ENCODE results near the gene GPC2.
"Not testable (repeated sequence)": the region's sequence is repeated elsewhere in the genome, so short reads cannot be mapped to it uniquely, and the experiment has no call there.

GPC2 gene, protein sequence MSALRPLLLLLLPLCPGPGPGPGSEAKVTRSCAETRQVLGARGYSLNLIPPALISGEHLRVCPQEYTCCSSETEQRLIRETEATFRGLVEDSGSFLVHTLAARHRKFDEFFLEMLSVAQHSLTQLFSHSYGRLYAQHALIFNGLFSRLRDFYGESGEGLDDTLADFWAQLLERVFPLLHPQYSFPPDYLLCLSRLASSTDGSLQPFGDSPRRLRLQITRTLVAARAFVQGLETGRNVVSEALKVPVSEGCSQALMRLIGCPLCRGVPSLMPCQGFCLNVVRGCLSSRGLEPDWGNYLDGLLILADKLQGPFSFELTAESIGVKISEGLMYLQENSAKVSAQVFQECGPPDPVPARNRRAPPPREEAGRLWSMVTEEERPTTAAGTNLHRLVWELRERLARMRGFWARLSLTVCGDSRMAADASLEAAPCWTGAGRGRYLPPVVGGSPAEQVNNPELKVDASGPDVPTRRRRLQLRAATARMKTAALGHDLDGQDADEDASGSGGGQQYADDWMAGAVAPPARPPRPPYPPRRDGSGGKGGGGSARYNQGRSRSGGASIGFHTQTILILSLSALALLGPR

DNA sequence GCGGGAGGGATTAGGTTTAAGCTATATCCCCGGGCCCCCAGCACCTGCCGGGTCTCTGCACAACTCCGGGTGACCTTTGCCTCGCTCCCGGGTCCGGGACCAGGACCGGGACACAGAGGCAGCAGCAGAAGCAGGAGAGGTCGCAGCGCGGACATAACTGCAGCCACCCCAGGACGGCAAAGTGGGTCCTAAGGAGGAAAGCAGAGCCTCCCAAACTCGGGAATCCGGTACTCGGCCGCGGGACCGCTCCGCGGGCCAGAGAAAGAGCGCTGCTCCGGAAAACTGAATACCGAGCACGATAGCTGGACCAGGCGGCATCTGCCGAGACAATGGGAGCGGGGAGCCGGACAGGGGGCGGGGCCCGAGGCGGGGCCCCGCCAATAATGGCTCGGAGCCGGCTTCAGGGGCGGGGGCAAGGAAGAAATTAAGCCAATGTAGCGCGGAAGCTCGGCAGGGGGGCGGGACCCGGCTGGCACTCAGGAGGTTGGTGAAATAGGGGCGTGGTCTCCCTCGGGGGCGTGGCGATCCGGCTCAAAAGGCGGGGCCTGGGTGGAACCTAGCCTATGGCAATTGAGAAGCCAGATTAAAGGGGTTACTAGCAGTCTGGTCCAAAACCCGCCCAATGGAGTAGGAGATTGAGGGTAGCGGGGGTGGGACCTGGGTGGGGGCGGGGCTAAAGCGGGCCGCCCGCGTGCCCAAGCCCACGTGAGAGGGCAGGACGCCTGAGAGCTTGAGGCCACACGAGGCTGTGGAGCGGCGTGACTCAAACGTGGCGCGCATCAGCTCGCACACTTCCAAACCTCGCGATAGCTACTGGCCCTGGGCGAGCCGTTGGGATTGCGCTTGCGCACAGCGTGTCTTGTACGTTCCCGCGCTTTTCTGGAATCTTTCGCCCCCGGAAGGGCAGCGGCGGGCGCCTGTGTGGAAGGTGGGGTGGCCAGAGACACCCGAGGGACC, at the start of gene GPC2, which contains the start of gene STAG3:
Gene GPC2 (minus strand): TSS at position 337 of the 957 bp plus-strand sequence. CDS start 182 bp downstream, at position 155.
Gene STAG3 (plus strand): TSS at position 874 of the 957 bp plus-strand sequence. CDS start 2,639 bp downstream, outside the sequence.
- peak; percentile 96 for DNase-seq

DNA sequence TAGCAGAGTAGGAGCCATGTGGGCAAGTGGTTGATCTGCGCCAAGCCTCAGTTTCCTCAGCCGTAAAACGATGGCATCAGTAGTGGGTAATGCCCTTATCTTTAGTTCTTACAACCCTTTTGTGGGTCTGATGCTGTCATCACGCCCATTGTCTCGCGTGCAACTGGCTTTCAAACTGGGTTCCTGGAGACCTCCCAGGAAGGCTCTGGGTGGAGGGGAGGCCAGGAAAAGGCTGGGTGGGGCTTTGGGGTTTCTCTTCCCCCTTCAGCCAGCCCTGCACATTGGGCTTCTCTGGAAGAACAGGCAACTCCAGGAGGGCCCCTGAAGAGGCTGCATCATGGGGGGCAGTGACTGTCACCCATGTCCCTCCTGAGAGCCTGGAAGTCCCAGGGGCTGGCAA, 47.7 kb upstream of the GPC2 start:
- not testable (repeated sequence) for DNase-seq

DNA sequence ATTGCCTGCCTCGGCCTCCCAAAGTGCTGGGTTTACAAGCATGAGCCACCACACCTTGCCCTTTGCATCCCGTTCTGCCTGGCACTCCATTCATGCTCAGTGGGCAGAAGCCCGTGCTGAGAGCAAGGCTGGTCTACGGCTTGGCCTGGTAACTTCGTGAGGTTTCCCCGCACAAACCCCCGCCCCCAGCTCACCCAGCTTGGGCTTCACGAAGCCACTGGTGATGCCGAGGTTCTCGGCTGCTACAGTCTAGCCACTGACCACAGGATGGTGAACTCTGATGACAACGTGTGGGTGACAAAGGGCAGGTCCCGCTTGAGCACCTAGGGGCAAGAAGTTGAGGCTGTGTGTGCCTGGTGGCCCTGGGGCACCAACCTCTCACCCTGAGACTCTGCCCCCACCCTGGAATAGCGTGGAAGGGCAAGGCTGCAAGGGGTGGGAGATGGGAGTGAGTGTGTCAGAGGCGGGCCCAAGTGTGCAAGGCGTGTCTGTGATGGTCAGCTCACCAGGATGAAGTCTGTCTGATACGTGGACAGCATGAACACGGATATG, 46.3 kb upstream of the GPC2 start:
- DNase-seq = not testable (repeated sequence)

DNA sequence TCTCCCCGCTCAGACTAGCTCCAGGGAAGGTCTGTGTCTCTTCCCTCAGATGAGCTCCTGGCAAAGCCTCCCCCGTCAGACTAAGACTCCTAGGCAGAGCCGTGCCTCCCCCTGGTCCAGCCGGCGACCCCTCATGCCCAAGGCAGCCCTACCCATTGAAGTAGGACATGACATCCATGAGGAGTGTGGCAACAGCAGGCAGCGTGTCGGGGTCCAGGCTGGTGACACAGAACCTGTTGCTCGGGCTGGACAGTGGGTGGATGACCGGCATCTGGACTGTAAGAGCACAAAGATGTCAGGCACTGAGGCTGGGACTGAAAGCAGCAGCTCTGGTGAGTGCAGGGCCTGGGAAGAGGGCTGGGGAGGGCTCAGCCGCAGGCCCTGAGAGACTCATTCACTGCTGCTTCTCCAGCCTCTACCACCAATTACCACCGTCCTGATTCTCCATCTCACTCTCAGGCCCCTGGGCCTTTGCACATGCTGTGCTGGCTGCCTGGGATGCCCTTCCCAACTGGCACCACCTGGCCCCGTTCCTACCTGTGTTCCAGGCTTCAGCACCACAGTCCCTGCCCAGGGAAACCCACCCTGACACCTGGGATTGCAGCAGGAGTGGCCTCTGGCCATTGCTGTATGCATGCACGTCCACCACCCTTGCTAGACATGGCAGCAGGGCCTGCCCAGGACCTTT, 45.4 kb upstream of the GPC2 start:
- DNase-seq = no peak

DNA sequence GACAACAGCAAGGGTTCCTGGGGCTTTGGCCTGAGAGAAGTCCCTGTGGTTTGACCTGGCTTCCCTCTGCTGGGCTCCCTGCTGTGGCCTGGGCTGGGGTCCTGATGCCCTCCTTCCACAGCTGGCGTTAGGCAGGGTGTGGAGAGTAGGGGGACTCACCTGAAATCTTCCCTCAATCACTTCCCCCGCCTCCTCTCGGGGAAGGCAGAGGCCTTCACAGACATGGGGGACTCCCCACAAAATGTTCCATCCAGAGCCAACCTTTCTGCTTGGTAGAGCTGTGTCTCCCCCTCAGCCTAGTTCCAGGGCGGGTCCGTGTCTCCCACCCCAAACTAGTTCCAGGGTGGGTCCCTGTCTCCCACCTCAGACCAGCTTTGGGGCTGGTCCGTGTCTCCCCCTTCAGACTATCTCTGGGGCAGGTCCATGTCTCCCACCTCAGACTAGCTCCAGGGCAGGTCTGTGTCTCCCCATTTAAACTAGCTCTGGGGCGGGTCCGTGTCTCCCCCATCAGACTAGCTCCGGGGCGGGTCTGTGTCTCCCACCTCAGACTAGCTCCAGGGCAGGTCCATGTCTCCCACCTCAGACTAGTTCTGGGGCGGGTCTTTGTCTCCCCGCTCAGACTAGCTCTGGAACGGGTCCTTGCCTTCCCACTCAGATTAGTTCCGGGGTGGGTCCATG, 44.7 kb upstream of the GPC2 start:
- DNase-seq = no peak

DNA sequence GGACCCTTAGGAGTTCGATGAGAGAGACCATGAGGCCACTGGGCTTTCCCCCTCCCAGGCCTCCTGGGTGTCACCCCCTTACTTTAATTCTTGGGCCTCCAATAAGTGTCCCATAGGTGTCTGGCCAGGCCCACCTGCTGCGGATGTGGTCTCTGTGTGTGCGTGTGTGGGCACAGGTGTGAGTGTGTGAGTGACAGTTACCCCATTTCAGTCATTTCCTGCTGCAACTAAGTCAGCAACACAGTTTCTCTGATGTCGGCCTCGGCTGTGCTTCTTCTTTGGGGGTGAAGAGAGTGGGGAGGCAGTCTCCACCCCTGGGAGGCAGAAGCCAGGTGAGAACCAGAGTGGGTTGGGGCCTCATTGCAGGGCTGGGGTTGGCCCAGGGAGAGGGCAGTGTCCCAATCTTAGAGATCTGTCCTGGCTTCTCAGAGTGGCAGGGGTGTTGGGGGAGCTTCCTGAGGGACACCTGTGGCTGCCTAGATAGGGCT, 44.1 kb upstream of the GPC2 start:
- DNase-seq = no peak

DNA sequence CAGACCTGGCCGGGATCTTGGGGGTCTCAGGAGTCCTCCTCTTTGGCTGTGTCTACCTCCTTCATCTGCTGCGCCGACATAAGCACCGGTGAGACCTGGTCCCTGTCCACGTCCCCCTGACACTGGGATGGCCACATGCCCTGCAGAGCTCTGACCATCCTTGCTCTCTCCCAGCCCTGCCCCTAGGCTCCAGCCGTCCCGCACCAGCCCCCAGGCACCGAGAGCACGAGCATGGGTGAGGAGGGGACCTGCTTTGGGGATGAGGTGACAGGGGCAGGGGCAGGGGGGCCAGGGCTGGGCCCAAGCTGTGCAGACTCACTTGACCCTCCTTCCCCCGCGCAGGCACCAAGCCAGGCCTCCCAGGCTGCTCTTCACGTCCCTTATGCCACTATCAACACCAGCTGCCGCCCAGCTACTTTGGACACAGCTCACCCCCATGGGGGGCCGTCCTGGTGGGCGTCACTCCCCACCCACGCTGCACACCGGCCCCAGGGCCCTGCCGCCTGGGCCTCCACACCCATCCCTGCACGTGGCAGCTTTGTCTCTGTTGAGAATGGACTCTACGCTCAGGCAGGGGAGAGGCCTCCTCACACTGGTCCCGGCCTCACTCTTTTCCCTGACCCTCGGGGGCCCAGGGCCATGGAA, 43.5 kb upstream of the GPC2 start:
- no peak for DNase-seq

DNA sequence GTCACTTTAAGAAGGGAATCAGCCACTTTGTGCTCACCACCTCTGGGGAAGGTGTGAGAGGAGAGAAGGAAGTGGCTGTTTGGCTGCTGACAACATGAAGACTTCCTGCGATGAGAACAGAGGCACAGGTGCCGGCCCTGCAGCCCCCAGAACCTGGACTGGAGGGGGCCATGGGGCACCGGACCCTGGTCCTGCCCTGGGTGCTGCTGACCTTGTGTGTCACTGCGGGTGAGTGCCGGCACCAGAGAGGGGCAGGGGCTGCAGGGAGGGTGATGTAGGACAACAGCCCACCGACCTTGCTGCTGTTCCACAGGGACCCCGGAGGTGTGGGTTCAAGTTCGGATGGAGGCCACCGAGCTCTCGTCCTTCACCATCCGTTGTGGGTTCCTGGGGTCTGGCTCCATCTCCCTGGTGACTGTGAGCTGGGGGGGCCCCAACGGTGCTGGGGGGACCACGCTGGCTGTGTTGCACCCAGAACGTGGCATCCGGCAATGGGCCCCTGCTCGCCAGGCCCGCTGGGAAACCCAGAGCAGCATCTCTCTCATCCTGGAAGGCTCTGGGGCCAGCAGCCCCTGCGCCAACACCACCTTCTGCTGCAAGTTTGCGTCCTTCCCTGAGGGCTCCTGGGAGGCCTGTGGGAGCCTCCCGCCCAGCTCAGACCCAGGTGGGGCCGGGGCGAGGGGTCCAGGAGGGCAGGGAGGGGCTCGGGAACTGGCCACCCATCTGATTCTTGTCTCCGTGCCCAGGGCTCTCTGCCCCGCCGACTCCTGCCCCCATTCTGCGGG, 42.8 kb upstream of the GPC2 start, which contains the start of gene PVRIG:
Gene PVRIG (plus strand): TSS at position 149 of the 785 bp plus-strand sequence. CDS start 22 bp downstream, at position 171.
- not testable (repeated sequence) for DNase-seq

DNA sequence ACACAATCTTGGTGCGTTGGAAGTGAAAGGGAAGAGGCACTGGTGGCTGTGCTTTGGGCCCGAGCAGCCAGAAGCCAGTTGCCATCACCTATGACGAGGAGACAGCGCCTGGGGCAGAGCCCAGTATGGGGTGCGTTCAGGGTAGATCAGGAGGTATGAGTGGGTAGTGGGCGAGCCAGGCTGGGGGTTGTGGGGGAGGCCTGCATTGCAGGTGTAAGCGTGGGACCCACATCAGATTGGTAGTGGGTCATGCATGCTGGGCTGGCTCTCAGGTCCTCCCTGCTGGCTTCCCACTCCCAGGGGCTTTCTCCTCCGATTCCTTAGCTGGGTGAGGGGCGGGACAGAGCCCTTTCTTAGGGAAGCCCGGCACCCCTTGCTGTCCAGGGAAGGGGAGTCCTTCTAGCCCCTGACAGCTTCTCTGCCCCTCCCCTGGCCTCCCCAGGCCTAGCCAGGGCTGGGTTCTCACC, 42.1 kb upstream of the GPC2 start:
- no peak for DNase-seq

DNA sequence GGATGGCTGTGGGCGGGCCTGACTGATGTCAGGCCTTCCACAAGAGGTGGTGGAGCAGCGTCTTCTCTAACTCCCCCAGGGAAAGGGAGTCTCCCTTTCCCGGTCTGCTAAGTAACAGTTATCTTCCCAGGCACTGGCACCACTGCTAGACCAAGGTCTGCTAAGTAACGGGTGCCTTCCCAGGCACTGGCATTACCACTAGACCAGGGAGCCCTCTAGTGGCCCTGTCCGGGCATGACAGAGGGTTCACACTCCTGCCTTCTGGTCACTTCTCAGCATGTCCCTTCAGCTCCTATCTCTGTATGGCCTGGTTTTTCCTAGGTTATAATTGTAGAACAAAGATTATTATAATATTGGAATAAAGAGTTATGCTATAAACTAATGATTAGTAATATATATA, 40.8 kb upstream of the GPC2 start:
- DNase-seq = peak; percentile 41

DNA sequence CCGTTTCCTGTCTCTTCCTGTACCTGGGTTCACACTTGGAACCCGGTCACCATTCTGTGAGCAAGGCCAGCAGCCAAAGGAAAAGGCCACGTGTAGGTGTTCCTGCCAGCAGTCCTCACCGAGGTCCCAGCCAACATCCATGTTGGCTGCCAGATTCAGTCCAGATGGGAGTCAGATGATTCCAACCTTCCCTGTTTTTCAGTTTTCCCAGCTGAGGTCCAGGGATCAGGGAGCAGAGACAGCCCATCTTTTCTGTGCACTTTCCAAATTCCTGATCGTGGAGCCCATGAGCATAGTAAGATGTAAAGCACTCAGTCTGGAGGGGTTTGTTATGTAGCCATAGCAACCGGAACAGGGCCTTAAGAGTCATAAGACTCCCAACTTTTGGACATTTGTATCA, 38.7 kb upstream of the GPC2 start:
- no peak for DNase-seq

DNA sequence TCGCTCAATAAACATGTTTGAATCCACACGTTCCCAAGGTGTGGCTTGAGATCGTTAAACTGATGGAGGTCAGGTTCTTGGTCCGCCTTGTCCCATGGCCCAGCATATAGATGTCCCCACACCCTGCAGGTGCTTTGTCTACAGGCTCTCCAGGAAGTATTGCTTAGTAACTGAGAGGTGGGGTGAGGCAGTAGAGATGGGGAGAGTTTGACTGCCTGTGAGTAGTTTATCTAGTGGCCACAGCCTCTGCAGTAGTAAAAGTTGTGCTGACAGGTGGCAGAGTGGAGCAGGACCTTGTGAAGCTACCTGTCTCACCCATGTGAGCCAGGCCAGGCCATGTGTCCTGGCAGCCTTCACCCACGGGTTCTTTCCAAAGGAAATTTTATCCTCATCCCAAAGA, 37.2 kb upstream of the GPC2 start:
- not testable (repeated sequence) for DNase-seq

DNA sequence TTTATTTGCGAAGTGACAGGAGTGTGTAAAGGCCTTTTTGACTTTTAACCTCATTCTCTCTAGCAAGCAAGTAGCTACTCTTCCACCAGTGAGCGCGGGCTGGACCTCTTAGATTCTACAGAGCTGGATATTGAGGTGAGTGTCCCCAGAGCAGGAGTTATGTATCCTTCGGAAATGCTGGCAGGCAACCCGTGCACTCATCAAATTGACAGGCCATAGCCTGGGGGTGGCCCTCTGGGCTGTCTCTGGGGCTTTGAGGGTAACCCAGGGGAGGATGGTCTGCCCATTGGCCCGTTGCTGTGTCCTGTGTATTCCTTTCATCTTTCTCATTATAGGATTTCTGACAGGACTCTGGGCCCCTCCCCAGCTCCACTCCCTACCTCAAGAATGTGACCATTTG, 36.5 kb upstream of the GPC2 start:
- DNase-seq = no peak

DNA sequence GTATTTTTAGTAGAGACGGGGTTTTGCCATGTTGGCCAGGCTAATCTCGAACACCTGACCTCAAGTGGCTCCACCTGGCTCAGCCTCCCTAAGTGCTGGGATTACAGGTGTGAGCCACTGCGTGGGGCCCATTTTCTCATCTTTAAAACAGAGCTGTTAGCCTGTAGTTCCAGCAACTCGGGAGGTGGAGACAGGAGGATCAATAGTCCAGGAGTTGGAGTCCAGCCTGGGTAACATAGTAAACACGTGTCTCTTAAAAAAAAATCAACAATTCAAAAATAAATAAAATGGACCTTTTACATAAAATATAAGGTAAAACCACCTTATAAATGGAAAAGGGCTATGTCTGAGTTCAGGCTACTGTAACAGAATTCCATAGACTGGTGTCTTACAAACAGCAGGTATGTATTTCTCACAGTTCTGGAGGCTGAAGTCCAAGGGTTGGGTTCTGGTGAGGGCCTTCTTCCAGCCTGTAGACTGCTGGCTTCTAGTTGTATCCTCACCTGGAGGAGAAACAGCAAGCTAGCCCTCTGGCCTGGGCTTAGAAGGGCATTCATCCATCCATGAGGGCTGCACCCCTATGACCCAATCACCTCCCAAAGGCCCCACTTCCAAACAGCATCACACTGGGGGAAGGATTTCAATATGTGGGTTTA, 35.6 kb upstream of the GPC2 start:
- DNase-seq = no peak

DNA sequence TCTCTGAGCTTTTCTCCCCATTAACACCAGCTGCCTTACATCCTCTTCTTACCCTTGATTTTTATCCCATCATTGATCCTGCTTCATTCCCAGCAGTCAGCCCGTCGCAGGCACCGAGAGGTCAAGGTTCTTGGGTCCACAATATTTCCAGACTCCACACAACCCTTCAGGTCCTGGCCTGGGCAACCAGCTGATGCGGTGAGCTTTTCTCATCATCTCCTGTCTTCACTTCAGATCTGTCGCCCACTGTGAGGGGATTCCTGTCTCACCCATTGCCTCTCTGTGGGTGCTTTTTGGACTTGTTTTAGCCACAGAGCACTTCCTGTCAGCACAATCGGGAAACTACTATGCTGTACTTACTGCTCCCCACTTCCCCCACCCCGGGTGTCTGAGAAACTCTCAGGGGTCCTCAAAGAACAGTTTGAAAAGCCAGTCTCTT, 34.2 kb upstream of the GPC2 start:
- DNase-seq = no peak

DNA sequence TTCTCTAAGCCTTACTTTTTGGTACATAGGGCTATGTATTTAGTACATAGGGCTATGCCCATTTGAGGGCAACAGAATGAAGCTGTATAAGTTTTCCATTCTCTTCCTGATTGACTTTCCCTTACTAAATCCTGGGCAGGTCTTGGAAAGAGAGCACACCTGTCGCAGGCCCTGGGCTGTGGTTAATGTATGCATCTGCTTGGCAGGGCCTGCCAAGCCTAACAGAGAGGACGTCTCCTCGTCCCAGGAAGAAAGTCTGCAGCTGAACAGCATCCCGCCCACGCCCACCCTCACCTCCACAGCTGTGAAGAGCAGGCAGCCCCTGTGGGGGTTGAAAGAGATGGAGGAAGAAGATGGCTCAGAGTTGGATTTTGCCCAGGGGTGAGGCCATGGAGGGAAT, 33.6 kb upstream of the GPC2 start:
- no peak for DNase-seq

DNA sequence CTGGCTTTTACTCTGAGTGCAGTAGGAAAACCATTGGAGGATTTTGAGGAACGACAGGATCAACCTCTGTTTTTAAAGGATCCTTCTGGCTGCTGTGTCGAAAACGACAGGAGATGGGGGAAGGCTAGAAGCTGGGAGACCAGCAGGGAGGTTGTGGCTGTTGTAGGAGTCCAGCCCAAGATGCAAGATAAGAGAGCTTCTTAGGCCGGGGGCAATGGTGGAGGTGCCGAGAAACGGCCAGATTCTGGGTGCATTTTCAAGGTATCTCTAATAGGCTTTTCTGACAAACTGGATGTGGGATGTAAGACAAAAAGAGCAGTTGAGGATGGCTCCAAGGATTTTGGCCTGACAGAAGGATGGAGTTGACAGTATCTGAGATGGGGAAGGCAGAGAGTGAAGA, 32.3 kb upstream of the GPC2 start:
- no peak for DNase-seq

DNA sequence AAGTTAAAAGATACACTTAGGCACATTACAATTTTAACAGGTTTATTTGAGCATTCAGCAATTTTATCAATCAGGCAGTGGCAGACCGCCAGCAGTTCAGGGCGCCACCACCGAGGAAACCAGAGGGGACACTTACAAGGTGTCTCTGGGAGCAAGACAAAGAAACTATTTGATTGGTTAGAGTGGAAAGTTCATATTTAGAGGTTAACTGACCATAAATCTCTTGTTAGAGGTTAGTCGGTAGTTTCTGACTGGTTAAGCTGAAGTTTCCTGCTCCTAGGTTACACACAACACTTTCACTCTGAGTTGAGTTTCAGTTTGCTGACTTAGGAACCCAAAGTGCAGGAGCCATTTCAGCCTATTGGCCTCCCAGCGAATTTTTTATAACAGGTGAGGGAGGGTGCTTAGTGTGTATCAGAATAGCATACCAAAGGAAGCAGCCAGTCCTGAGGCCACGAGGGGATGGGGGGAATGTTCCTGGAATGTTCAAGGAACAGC, 31.8 kb upstream of the GPC2 start:
- no peak for DNase-seq

DNA sequence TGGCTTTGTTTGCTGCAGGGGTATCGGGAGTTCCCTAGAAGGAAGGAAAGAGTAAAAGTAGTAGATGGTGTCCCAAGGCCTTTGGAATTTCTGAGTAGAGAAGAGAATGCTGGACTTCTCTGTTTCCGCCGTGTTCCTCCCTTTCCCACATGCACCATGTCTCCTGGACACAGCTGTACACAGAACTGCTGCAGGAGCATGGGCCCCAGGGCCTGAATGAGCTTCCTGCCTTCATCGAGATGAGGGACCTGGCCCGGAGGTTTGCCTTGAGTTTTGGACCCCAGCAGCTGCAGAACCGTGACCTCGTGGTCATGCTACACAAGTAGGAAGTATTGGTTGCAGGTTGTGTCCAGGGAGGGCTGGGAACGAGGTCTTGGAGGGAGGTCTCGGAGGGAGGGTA, 27.3 kb upstream of the GPC2 start:
- DNase-seq = no peak

Data from NCI-H1436 (cell line).